K562 (cell line): ENCODE measurements around the gene SCAMP3. TPM values are rescaled to one million over a fixed set of nuclear protein-coding genes. Genes with fewer than 3 reads are reported as not detected.

Source experiments
- CBX1 ChIP-seq: sonication (generic); IDR thresholded peaks from 2 replicates; pipeline ENCODE4 v1.6.1; 2016; ENCODE audit warnings: antibody characterized with exemption, low read depth, mild to moderate bottlenecking
- COPS2 ChIP-seq: fragments of 450-650 bp; conservative IDR thresholded peaks from 2 replicates; pipeline ENCODE4 v1.6.1; 2016; ENCODE audit warnings: mild to moderate bottlenecking, moderate library complexity
- CTBP1 ChIP-seq: fragments of 450-650 bp; IDR thresholded peaks from 2 replicates; pipeline ENCODE4 v1.6.1; 2016; ENCODE audit warnings: borderline replicate concordance
- ESRRB ChIP-seq: fragments of 250-450 bp; sonication (Bioruptor Pico); IDR thresholded peaks from 2 replicates; pipeline ENCODE4 v1.5.0; 2020; ENCODE audit warnings: mild to moderate bottlenecking, moderate library complexity, borderline replicate concordance
- FOXJ3 ChIP-seq: sonication (generic); formaldehyde crosslinking; IDR thresholded peaks from 2 replicates; pipeline ENCODE4 v1.4.0; 2020; ENCODE audit warnings: mild to moderate bottlenecking, missing genetic modification reagents
- KLF10 ChIP-seq: fragments of 250-450 bp; sonication (Bioruptor Pico); IDR thresholded peaks from 2 replicates; pipeline ENCODE4 v1.6.1; 2021; ENCODE audit warnings: matching md5 sums
- MYC ChIP-seq, 2 experiments: fragments of 250-450 bp in 1 of 2; sonication (Bioruptor Pico) in 1 of 2; IDR thresholded peaks; 2 replicates each; pipeline versions ENCODE4 v1.5.1 to v1.6.1; 2012 to 2021; ENCODE audit warnings: low read depth in 2 of 2, borderline replicate concordance in 1 of 2, improper control_type of control experiment in 1 of 2, low read length in 1 of 2, mild to moderate bottlenecking in 1 of 2, moderate library complexity in 1 of 2
- NCOA6 ChIP-seq: fragments of 450-650 bp; IDR thresholded peaks from 2 replicates; pipeline ENCODE4 v1.6.1; 2017; ENCODE audit warnings: mild to moderate bottlenecking
- PURB ChIP-seq: sonication (generic); formaldehyde crosslinking; IDR thresholded peaks from 2 replicates; pipeline ENCODE4 v1.9.0; 2021; ENCODE audit warnings: low read depth, mild to moderate bottlenecking, missing genetic modification reagents
- RHOXF2B ChIP-seq: fragments of 250-450 bp; sonication (Bioruptor Pico); conservative IDR thresholded peaks from 2 replicates; pipeline ENCODE4 v1.5.1; 2021
- SIX5 ChIP-seq, 2 experiments: IDR thresholded peaks; 2 replicates each; pipeline ENCODE4 v1.6.1; 2011; ENCODE audit warnings: low read length in 2 of 2, borderline replicate concordance in 1 of 2, low read depth in 1 of 2, mild to moderate bottlenecking in 1 of 2, moderate library complexity in 1 of 2; ENCODE audit not compliant: insufficient read depth in 1 of 2
- SMC3 ChIP-seq: conservative IDR thresholded peaks from 2 replicates; pipeline ENCODE4 v1.6.1; 2011; ENCODE audit warnings: low read depth, low read length, improper control_type of control experiment; ENCODE audit not compliant: insufficient read depth
- TOE1 ChIP-seq, 2 experiments: fragments of 450-650 bp in 1 of 2; sonication (generic) in 1 of 2; formaldehyde crosslinking in 1 of 2; IDR thresholded peaks; 2 replicates each; pipeline versions ENCODE4 v1.7.1 to v1.8.0; 2016 to 2022; ENCODE audit warnings: borderline replicate concordance in 2 of 2, mild to moderate bottlenecking in 2 of 2, antibody characterized with exemption in 1 of 2, inconsistent platforms in 1 of 2, low read depth in 1 of 2, missing genetic modification reagents in 1 of 2, moderate library complexity in 1 of 2
- TRIM28 ChIP-seq: fragments of 450-650 bp; IDR thresholded peaks from 2 replicates; pipeline ENCODE4 v1.6.1; 2017
- ZNF408 ChIP-seq: fragments of 250-450 bp; sonication (Bioruptor Pico); IDR thresholded peaks from 2 replicates; pipeline ENCODE4 v1.4.0; 2020; ENCODE audit warnings: low read depth, mild to moderate bottlenecking, moderate library complexity
- ZNF584 ChIP-seq: fragments of 200-800 bp; sonication (Bioruptor generic); IDR thresholded peaks from 2 replicates; pipeline ENCODE4 v1.6.1; 2016; ENCODE audit warnings: low read depth, mild to moderate bottlenecking, missing genetic modification characterization, missing compliant biosample characterization
- polyA plus RNA-seq, 8 experiments: library from polyadenylated mRNA; depleted of rRNA in 4 of 8; stranded (reverse) in 5 of 8; unstranded in 3 of 8; fragments of >200 nt; fragmentation: Nextera tagmentation in 2 of 8; fragmentation: Illumina TruSeq in 1 of 8; extraction: Ambion mirVana in 2 of 8; extraction: Trizol in 1 of 8; gene quantifications; 2 replicates each; pipeline versions ENCODE4 v1.2.1 to v1.2.3, GENCODE V29; 2011 to 2014; ENCODE audit warnings: inconsistent platforms in 1 of 8, missing spikeins in 1 of 8
- total RNA-seq, 7 experiments: library from RNA; depleted of rRNA in 6 of 7; stranded (reverse); fragments of >200 nt in 6 of 7; fragmentation: Illumina TruSeq in 2 of 7; extraction: Trizol in 2 of 7; gene quantifications; 2 replicates each; pipeline versions ENCODE4 v1.2.1 to v1.2.3, GENCODE V29; 2011 to 2021; ENCODE audit warnings: low replicate concordance in 1 of 7
- TF ChIP-seq, protein P1 (sequence below): fragments of 450-650 bp; IDR thresholded peaks from 2 replicates; pipeline ENCODE4 v1.6.1; 2016; ENCODE audit warnings: antibody characterized with exemption
- TF ChIP-seq, protein P2 (sequence below): fragments of 450-650 bp; formaldehyde crosslinking; IDR thresholded peaks from 2 replicates; pipeline ENCODE4 v1.4.0; 2022; ENCODE audit warnings: missing genetic modification characterization
- TF ChIP-seq, protein P3 (sequence below): fragments of 450-650 bp; IDR thresholded peaks from 2 replicates; pipeline ENCODE4 v1.6.1; 2016; ENCODE audit warnings: low read depth, mild to moderate bottlenecking, moderate library complexity
- TF ChIP-seq, protein P4 (sequence below): IDR thresholded peaks from 2 replicates; pipeline ENCODE4 v1.6.1; 2011; ENCODE audit not compliant: insufficient read length; ENCODE audit errors: extremely low read depth

The SCAMP3 gene
- total and polyA plus RNA-seq, 9 of the 15 experiments (the other 6 are each of a cell fraction or from before 2014, with no cell fraction given): 14.2 to 131 (median 86.1) TPM

DNA sequence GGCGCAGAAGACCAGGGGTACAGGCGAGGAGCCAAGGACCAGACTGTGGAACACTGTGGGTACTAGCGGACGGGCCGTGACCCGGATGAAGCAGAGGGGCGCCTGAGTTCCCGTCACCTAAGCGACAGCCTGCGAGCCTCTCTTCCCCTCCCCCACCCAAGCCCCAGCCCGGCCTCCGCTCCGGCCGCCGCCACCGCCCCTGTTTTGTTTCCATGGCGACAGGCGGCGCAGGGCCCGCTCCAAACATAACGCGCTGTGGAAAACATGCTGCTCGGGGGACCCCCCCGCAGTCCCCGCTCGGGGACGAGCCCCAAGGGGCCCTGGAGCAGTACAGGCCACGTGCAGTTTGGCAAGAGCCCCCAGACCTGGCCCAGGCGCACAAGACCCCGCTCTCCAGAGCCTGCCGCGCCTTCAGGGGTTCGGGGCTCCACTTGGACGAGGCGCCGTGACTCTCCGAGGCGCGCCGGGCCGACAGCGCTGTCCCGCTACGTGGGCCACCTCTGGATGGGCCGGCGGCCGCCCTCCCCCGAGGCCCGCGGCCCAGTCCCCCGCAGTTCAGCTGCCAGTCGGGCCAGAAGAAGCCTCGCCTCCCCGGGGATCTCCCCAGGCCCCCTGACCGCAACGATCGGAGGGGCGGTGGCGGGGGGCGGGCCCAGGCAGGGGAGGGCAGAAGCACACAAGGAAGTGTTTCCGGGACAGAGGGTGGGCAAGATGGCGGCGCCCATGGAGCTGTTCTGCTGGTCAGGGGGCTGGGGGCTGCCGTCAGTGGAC lies 53.4 kb downstream of the SCAMP3 start, which contains the start of gene MTX1 (continued):
- TF ChIP-seq MYC (IDR thresholded peaks at IDR 0.05; ENCODE audit: low read depth, low read length): peak; percentile 78
- no peak for TF ChIP-seq MYC (CRISPR knock-in tag; IDR thresholded peaks at IDR 0.05; ENCODE audit: borderline replicate concordance, low read depth)
- TF ChIP-seq SMC3: no peak
- TF ChIP-seq CTBP1: peak; percentile 47
- no peak for TF ChIP-seq TRIM28
- TF ChIP-seq RHOXF2B (CRISPR knock-in tag): 0 out of 2 replicates have a peak, but pooled peaks have one; percentile 11
- no peak for TF ChIP-seq ESRRB (CRISPR knock-in tag)
- TF ChIP-seq PURB (CRISPR knock-in tag): no peak
- no peak; a peak in 1 of 4 replicates for TF ChIP-seq SIX5 (IDR thresholded peaks at IDR 0.05; ENCODE audit: borderline replicate concordance in 1 of 2, insufficient read depth in 1 of 2, low read depth in 1 of 2, low read length in 2 of 2)
- TF ChIP-seq CBX1: 0 out of 2 replicates have a peak, but pooled peaks have one; percentile 47
- TF ChIP-seq, protein P1, sequence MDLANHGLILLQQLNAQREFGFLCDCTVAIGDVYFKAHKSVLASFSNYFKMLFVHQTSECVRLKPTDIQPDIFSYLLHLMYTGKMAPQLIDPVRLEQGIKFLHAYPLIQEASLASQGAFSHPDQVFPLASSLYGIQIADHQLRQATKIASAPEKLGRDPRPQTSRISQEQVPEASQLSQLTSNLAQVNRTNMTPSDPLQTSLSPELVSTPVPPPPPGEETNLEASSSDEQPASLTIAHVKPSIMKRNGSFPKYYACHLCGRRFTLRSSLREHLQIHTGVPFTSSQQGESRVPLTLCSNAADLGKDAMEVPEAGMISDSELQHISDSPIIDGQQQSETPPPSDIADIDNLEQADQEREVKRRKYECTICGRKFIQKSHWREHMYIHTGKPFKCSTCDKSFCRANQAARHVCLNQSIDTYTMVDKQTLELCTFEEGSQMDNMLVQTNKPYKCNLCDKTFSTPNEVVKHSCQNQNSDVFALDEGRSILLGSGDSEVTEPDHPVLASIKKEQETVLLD: 0 out of 2 replicates have a peak, but pooled peaks have one; percentile 30
- TF ChIP-seq, protein P2, sequence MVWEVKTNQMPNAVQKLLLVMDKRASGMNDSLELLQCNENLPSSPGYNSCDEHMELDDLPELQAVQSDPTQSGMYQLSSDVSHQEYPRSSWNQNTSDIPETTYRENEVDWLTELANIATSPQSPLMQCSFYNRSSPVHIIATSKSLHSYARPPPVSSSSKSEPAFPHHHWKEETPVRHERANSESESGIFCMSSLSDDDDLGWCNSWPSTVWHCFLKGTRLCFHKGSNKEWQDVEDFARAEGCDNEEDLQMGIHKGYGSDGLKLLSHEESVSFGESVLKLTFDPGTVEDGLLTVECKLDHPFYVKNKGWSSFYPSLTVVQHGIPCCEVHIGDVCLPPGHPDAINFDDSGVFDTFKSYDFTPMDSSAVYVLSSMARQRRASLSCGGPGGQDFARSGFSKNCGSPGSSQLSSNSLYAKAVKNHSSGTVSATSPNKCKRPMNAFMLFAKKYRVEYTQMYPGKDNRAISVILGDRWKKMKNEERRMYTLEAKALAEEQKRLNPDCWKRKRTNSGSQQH (CRISPR knock-in tag): 0 out of 2 replicates have a peak, but pooled peaks have one; percentile 36
- no peak for TF ChIP-seq COPS2
- TF ChIP-seq ZNF408 (CRISPR knock-in tag): no peak
- TF ChIP-seq TOE1 (IDR thresholded peaks at IDR 0.05; ENCODE audit: borderline replicate concordance): no peak
- TF ChIP-seq TOE1 (CRISPR knock-in tag; IDR thresholded peaks at IDR 0.05; ENCODE audit: borderline replicate concordance, low read depth): no peak
- TF ChIP-seq NCOA6: no peak
- TF ChIP-seq, protein P3, sequence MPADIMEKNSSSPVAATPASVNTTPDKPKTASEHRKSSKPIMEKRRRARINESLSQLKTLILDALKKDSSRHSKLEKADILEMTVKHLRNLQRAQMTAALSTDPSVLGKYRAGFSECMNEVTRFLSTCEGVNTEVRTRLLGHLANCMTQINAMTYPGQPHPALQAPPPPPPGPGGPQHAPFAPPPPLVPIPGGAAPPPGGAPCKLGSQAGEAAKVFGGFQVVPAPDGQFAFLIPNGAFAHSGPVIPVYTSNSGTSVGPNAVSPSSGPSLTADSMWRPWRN: no peak
- no peak for TF ChIP-seq KLF10 (CRISPR knock-in tag)
- no peak for TF ChIP-seq ZNF584 (CRISPR knock-in tag)
- TF ChIP-seq, protein P4, sequence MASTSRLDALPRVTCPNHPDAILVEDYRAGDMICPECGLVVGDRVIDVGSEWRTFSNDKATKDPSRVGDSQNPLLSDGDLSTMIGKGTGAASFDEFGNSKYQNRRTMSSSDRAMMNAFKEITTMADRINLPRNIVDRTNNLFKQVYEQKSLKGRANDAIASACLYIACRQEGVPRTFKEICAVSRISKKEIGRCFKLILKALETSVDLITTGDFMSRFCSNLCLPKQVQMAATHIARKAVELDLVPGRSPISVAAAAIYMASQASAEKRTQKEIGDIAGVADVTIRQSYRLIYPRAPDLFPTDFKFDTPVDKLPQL: no peak
- TF ChIP-seq FOXJ3 (CRISPR knock-in tag): peak; percentile 89
